ENCODE measurements around the gene ZNF132.
"Not testable (repeated sequence)": the region's sequence is repeated elsewhere in the genome, so short reads cannot be mapped to it uniquely, and the experiment has no call there.

Gene ZNF132

DNA sequence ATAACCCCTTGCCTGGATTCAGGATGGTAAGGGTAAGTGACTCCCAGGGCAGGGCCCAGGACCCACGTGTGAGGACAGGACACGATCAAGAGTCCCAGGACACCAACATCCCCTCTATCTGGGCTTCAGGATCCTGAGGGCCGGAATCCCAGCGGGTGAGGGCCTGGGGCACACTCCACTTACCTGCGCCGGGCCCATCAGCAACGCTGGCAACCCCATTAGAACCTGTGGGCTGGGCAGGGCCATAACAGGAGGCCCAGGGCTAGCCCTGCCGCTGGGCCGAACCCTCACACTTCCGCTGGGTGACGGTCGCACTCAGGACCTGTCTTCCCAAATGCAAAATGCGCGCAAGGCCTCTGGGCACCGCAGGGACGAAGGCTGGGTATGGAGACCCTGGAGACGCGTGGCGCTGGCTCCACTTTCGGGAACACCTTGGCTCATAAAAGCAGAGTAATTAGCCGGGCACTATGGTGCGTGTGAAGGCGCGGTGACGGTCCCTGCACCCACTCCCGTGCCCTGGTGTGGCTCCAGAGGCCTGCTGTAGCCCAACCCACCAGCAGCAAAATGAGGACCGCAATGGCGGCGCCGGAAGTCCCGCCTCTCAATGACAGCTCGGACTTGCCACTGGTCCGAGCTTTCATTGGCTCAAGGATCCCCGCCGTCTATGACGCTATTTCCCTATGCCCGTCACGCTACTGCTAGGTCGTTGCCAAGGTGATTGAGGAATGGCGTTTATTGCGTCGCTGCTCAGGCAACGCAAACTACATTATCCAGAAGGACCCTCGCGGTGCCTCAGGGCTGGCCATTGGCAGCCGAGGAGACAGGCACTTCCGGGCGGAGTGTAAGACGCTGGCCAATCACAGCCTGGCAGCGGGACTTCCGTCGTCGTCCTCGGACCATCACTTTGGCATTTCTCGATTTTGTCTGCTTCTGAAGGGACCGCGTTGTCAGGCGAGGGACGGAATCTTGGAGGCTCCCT lies at the start of gene ZNF132:
Gene ZNF132 (minus strand): TSS at position 578 of the 979 bp plus-strand sequence. CDS start 332 bp downstream, at position 246.
- H3K27me3 ChIP-seq (ENCODE audit: control insufficient read depth, insufficient read depth, low read length), result peaks cover 5% of the 10 kb centered on the region; the same call in 1 of the 2 replicates
- H3K36me3 ChIP-seq (ENCODE audit: control insufficient read depth, insufficient read depth, low read length), result peaks cover 19% of the 10 kb centered on the region
- H3K9me3 ChIP-seq (ENCODE audit: control insufficient read depth, insufficient read depth, low read length), result peaks cover 49% of the 10 kb centered on the region
- no peaks in the 10 kb centered on the region for H3K4me1 ChIP-seq (ENCODE audit: control insufficient read depth, insufficient read depth, low read length)
- H3K27ac ChIP-seq (ENCODE audit: low read depth, low read length), result no peak within 1 kb of the TSS
- H3K9ac ChIP-seq (ENCODE audit: low read depth, low read length), result no peak within 1 kb of the TSS
- peak within 1 kb of the TSS; percentile 69 for H3K4me3 ChIP-seq (ENCODE audit: low read depth, low read length)

DNA sequence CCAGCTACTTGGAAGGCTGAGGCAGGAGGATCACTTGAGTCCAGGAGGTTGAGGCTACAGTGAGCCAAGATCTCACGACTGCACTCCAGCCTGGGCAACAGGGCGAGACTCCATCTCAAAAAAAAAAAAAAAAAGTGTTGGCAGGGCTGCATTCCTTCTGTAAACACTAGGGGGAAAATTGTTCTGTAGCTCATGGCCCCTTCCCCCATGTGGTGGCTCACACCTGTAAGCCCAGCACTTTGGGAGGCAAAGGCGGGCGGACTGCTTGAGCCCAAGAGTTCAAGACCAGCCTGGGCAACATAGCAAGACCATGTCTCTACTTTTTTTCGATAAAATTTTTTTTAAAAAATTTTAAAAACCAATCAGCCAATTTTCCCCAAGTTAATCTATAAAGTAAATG lies 44.4 kb upstream of the ZNF132 start:
- H3K27ac ChIP-seq (ENCODE audit: low read depth, low read length); H3K9me3 ChIP-seq (ENCODE audit: control insufficient read depth, insufficient read depth, low read length); H3K36me3 ChIP-seq (ENCODE audit: control insufficient read depth, insufficient read depth, low read length); H3K27me3 ChIP-seq (ENCODE audit: control insufficient read depth, insufficient read depth, low read length); H3K9ac ChIP-seq (ENCODE audit: low read depth, low read length); H3K4me3 ChIP-seq (ENCODE audit: low read depth, low read length); H3K4me1 ChIP-seq (ENCODE audit: control insufficient read depth, insufficient read depth, low read length): not testable (repeated sequence)

GRCh38 chr19:58483776-58484175 lies 43.8 kb upstream of the ZNF132 start:
- H3K36me3 ChIP-seq (ENCODE audit: control insufficient read depth, insufficient read depth, low read length), result no peaks in the 10 kb centered on the region
- no peaks in the 10 kb centered on the region for H3K9me3 ChIP-seq (ENCODE audit: control insufficient read depth, insufficient read depth, low read length)
- no peak overlapping the region for H3K9ac ChIP-seq (ENCODE audit: low read depth, low read length)
- no peaks in the 10 kb centered on the region for H3K27me3 ChIP-seq (ENCODE audit: control insufficient read depth, insufficient read depth, low read length)
- no peak overlapping the region for H3K27ac ChIP-seq (ENCODE audit: low read depth, low read length)
- H3K4me1 ChIP-seq (ENCODE audit: control insufficient read depth, insufficient read depth, low read length), result no peaks in the 10 kb centered on the region
- H3K4me3 ChIP-seq (ENCODE audit: low read depth, low read length), result no peak overlapping the region

DNA sequence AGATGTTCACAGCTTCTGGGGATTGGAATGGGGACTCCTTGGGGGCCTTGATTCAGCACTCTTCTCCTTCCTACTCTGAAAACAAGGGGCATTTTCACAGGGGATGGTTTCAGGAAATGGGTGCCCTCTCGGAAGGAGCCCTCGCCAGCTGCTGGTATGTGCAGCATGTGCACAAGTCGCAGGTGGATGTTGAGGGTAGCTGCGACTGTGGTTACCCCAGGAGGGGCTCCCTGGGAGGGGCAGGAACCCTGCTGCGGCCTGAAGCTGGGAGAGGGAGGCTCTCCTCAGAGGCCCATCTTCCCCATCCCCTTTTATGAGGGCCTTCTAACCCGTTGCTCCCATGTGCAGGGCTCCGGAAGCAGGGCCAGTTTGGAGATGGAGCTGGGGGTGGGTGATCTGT lies 42.4 kb upstream of the ZNF132 start:
- H3K36me3 ChIP-seq (ENCODE audit: control insufficient read depth, insufficient read depth, low read length), result no peaks in the 10 kb centered on the region
- no peaks in the 10 kb centered on the region for H3K4me1 ChIP-seq (ENCODE audit: control insufficient read depth, insufficient read depth, low read length)
- H3K27ac ChIP-seq (ENCODE audit: low read depth, low read length), result no peak overlapping the region
- H3K9me3 ChIP-seq (ENCODE audit: control insufficient read depth, insufficient read depth, low read length), result no peaks in the 10 kb centered on the region
- no peaks in the 10 kb centered on the region for H3K27me3 ChIP-seq (ENCODE audit: control insufficient read depth, insufficient read depth, low read length)
- no peak overlapping the region for H3K9ac ChIP-seq (ENCODE audit: low read depth, low read length)
- H3K4me3 ChIP-seq (ENCODE audit: low read depth, low read length), result no peak overlapping the region

GRCh38 chr19:58480831-58481230 lies 40.9 kb upstream of the ZNF132 start:
- Histone ChIP-seq H3K27ac (ENCODE audit: low read depth, low read length) (no peak overlapping the region), H3K27me3 (ENCODE audit: control insufficient read depth, insufficient read depth, low read length) (no peaks in the 10 kb centered on the region), H3K9ac (ENCODE audit: low read depth, low read length) (no peak overlapping the region), H3K36me3 (ENCODE audit: control insufficient read depth, insufficient read depth, low read length) (no peaks in the 10 kb centered on the region), H3K4me3 (ENCODE audit: low read depth, low read length) (no peak overlapping the region), H3K9me3 (ENCODE audit: control insufficient read depth, insufficient read depth, low read length) (no peaks in the 10 kb centered on the region), H3K4me1 (ENCODE audit: control insufficient read depth, insufficient read depth, low read length) (peaks cover 4% of the 10 kb centered on the region; the same call in 1 of the 2 replicates)

GRCh38 chr19:58480481-58480830 lies 40.5 kb upstream of the ZNF132 start:
- peaks cover 4% of the 10 kb centered on the region; the same call in 1 of the 2 replicates for H3K4me1 ChIP-seq (ENCODE audit: control insufficient read depth, insufficient read depth, low read length)

GRCh38 chr19:58479736-58480480 lies 40.0 kb upstream of the ZNF132 start:
- Histone ChIP-seq H3K27me3 (ENCODE audit: control insufficient read depth, insufficient read depth, low read length) (no peaks in the 10 kb centered on the region), H3K27ac (ENCODE audit: low read depth, low read length) (no peak overlapping the region), H3K36me3 (ENCODE audit: control insufficient read depth, insufficient read depth, low read length) (no peaks in the 10 kb centered on the region), H3K9ac (ENCODE audit: low read depth, low read length) (no peak overlapping the region), H3K4me1 (ENCODE audit: control insufficient read depth, insufficient read depth, low read length) (peaks cover 4% of the 10 kb centered on the region; the same call in 1 of the 2 replicates), H3K4me3 (ENCODE audit: low read depth, low read length) (no peak overlapping the region), H3K9me3 (ENCODE audit: control insufficient read depth, insufficient read depth, low read length) (no peaks in the 10 kb centered on the region)

More at GRCh38 chr19:58480481-58480830, 40.5 kb upstream of the ZNF132 start:
- Histone ChIP-seq H3K27ac (ENCODE audit: low read depth, low read length) (no peak overlapping the region), H3K9ac (ENCODE audit: low read depth, low read length) (no peak overlapping the region), H3K9me3 (ENCODE audit: control insufficient read depth, insufficient read depth, low read length) (no peaks in the 10 kb centered on the region), H3K4me3 (ENCODE audit: low read depth, low read length) (no peak overlapping the region), H3K27me3 (ENCODE audit: control insufficient read depth, insufficient read depth, low read length) (no peaks in the 10 kb centered on the region), H3K36me3 (ENCODE audit: control insufficient read depth, insufficient read depth, low read length) (no peaks in the 10 kb centered on the region)

DNA sequence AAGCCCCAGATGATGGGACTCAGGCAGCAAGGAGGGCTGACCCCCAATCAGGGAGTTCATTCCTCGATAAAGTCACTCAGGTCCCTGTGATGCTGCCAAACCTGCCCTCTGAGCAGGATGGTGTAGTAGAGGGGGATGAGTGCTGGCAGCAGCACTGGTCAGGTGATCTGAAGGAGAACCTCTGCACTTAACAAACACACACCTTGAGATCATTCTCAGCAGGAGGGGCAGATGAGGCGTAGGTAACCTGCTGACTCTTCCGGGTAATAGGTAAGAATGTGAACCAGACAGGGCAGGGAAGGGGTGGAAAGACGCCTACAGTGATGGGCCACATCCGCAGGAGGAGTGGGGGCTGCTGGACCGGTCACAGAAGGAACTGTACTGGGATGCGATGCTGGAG lies 39.4 kb upstream of the ZNF132 start:
- H3K27ac ChIP-seq (ENCODE audit: low read depth, low read length), result no peak overlapping the region
- H3K36me3 ChIP-seq (ENCODE audit: control insufficient read depth, insufficient read depth, low read length), result no peaks in the 10 kb centered on the region
- no peak overlapping the region for H3K4me3 ChIP-seq (ENCODE audit: low read depth, low read length)
- peaks cover 4% of the 10 kb centered on the region; the same call in 1 of the 2 replicates for H3K4me1 ChIP-seq (ENCODE audit: control insufficient read depth, insufficient read depth, low read length)
- no peaks in the 10 kb centered on the region for H3K27me3 ChIP-seq (ENCODE audit: control insufficient read depth, insufficient read depth, low read length)
- H3K9ac ChIP-seq (ENCODE audit: low read depth, low read length), result no peak overlapping the region
- H3K9me3 ChIP-seq (ENCODE audit: control insufficient read depth, insufficient read depth, low read length), result no peaks in the 10 kb centered on the region

DNA sequence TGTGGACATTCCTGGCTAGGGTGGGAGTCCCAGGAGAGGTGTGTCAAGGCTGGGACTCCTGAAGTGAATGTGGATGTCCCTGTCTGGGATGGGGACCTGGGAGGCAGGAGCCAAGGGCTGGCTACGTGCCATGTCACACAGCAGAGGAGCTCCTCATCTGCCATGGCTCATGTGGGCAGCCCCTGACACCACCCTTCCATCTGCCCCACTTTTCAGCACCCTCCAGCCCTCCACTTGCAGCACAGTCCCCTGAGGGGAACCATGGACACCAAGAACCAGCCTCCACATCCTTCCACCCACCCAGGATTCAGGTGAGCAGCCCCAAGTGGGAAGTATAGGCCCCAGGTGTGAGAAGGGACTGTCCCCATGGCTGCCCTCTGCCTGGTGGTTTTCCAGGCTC lies 37.9 kb upstream of the ZNF132 start:
- H3K36me3 ChIP-seq (ENCODE audit: control insufficient read depth, insufficient read depth, low read length), result peaks cover 4% of the 10 kb centered on the region; the same call in 1 of the 2 replicates
- no peak overlapping the region for H3K27ac ChIP-seq (ENCODE audit: low read depth, low read length)
- peaks cover 4% of the 10 kb centered on the region; the same call in 1 of the 2 replicates for H3K4me1 ChIP-seq (ENCODE audit: control insufficient read depth, insufficient read depth, low read length)
- no peaks in the 10 kb centered on the region for H3K27me3 ChIP-seq (ENCODE audit: control insufficient read depth, insufficient read depth, low read length)
- no peak overlapping the region for H3K9ac ChIP-seq (ENCODE audit: low read depth, low read length)
- H3K4me3 ChIP-seq (ENCODE audit: low read depth, low read length), result no peak overlapping the region
- no peaks in the 10 kb centered on the region for H3K9me3 ChIP-seq (ENCODE audit: control insufficient read depth, insufficient read depth, low read length)

- H3K9me3 ChIP-seq (ENCODE audit: control insufficient read depth, insufficient read depth, low read length), result no peaks in the 10 kb centered on the region
- no peaks in the 10 kb centered on the region for H3K27me3 ChIP-seq (ENCODE audit: control insufficient read depth, insufficient read depth, low read length)
- peaks cover 4% of the 10 kb centered on the region; the same call in 1 of the 2 replicates for H3K4me1 ChIP-seq (ENCODE audit: control insufficient read depth, insufficient read depth, low read length)
- no peak overlapping the region for H3K9ac ChIP-seq (ENCODE audit: low read depth, low read length)
- peaks cover 12% of the 10 kb centered on the region; the same call in 1 of the 2 replicates for H3K36me3 ChIP-seq (ENCODE audit: control insufficient read depth, insufficient read depth, low read length)
- H3K4me3 ChIP-seq (ENCODE audit: low read depth, low read length), result no peak overlapping the region; the same call in 1 of the 2 replicates
- H3K27ac ChIP-seq (ENCODE audit: low read depth, low read length), result no peak overlapping the region
These were observed 37.2 kb upstream of the ZNF132 start for GRCh38 chr19:58477130-58477529.
